GM23338 (cell line): ENCODE results near the gene CTTNBP2. TPM values are rescaled to one million over a fixed set of nuclear protein-coding genes. Genes with fewer than 3 reads are reported as not detected.

ENCODE experiments used
- ATAC-seq: fragments of 200-7000 bp; cut with Tn5 transposase; 3 replicates; pipeline ENCODE4 v1.9.1; 2020
- DNase-seq: peaks from one replicate; pipeline ENCODE4 v3.0.0-alpha.2; 2015; ENCODE audit warnings: low spot score
- H2AFZ ChIP-seq: fragments of 200-600 bp; sonication (generic); 2 replicates; pipeline ENCODE4 v1.8.0; 2016; ENCODE audit warnings: antibody characterized with exemption, mild to moderate bottlenecking, moderate library complexity
- H3F3A ChIP-seq: fragments of 200-600 bp; sonication (generic); replicated peaks from 2 replicates; pipeline ENCODE4 v1.8.0; 2017; ENCODE audit warnings: antibody characterized with exemption, mixed run types, low read depth
- H3K27ac ChIP-seq: fragments of 200-600 bp; sonication (generic); 2 replicates; pipeline ENCODE4 v1.6.1; 2016; ENCODE audit warnings: low read depth
- H3K27me3 ChIP-seq: fragments of 200-600 bp; sonication (generic); 2 replicates; pipeline ENCODE4 v1.8.0; 2016; ENCODE audit warnings: mild to moderate bottlenecking, mixed run types, moderate library complexity; ENCODE audit not compliant: insufficient read depth
- H3K36me3 ChIP-seq: fragments of 200-600 bp; sonication (generic); 2 replicates; pipeline ENCODE4 v1.8.0; 2016; ENCODE audit warnings: mild to moderate bottlenecking; ENCODE audit not compliant: insufficient read depth
- H3K4me1 ChIP-seq: fragments of 200-600 bp; sonication (generic); 2 replicates; pipeline ENCODE4 v1.8.0; 2016; ENCODE audit warnings: mild to moderate bottlenecking, moderate library complexity; ENCODE audit not compliant: insufficient read depth
- H3K4me2 ChIP-seq: fragments of 200-600 bp; sonication (generic); 2 replicates; pipeline ENCODE4 v1.7.1; 2017; ENCODE audit warnings: mixed run types
- H3K4me3 ChIP-seq: fragments of 200-600 bp; sonication (generic); 2 replicates; pipeline ENCODE4 v1.6.1; 2016; ENCODE audit warnings: mixed run types
- H3K79me2 ChIP-seq: fragments of 200-600 bp; sonication (generic); replicated peaks from 2 replicates; pipeline ENCODE4 v1.8.0; 2017; ENCODE audit warnings: mild to moderate bottlenecking; ENCODE audit not compliant: insufficient read depth
- H3K9me2 ChIP-seq: fragments of 200-600 bp; sonication (generic); 2 replicates; pipeline ENCODE4 v1.8.0; 2017; ENCODE audit not compliant: insufficient read depth
- H4K20me1 ChIP-seq: fragments of 200-600 bp; sonication (generic); replicated peaks from 2 replicates; pipeline ENCODE4 v1.8.0; 2017; ENCODE audit warnings: mild to moderate bottlenecking; ENCODE audit not compliant: insufficient read depth
- H3K27ac Mint-ChIP-seq: 2 replicates; pipeline ENCODE4 v1.8.0; 2020; ENCODE audit warnings: inconsistent platforms, mild to moderate bottlenecking, moderate library complexity, mixed read lengths
- H3K27me3 Mint-ChIP-seq: 3 replicates; pipeline ENCODE4 v1.8.0; 2022; ENCODE audit warnings: low read depth, mild to moderate bottlenecking, moderate library complexity, mixed read lengths, inconsistent platforms; ENCODE audit not compliant: insufficient read depth, poor library complexity
- H3K36me3 Mint-ChIP-seq: 3 replicates; pipeline ENCODE4 v1.8.0; 2021; ENCODE audit warnings: low read depth, mild to moderate bottlenecking, inconsistent platforms, moderate library complexity, mixed read lengths
- H3K4me1 Mint-ChIP-seq: 3 replicates; pipeline ENCODE4 v1.8.0; 2020; ENCODE audit warnings: mild to moderate bottlenecking, inconsistent platforms, mixed read lengths
- H3K4me3 Mint-ChIP-seq: 3 replicates; pipeline ENCODE4 v1.8.0; 2021; ENCODE audit warnings: moderate library complexity, mild to moderate bottlenecking, inconsistent platforms, mixed read lengths
- H3K9me3 Mint-ChIP-seq: 3 replicates; pipeline ENCODE4 v1.8.0; 2020; ENCODE audit warnings: moderate library complexity, mild to moderate bottlenecking, inconsistent platforms, mixed read lengths
- CREB1 ChIP-seq: fragments of 250-450 bp; sonication (Bioruptor Pico); IDR thresholded peaks from 2 replicates; pipeline ENCODE4 v1.5.0; 2020; ENCODE audit warnings: low read depth, mild to moderate bottlenecking, moderate library complexity
- CTCF ChIP-seq, 2 experiments: fragments of 200-600 bp in 1 of 2; sonication (generic) in 1 of 2; conservative IDR thresholded peaks; 2 replicates each; pipeline versions ENCODE4 v1.5.1 to v1.6.1; 2016 to 2017; ENCODE audit warnings: antibody characterized with exemption in 2 of 2, low read depth in 2 of 2, mild to moderate bottlenecking in 2 of 2, moderate library complexity in 1 of 2
- ETS1 ChIP-seq: IDR thresholded peaks from 2 replicates; pipeline ENCODE4 v1.6.1; 2016; ENCODE audit warnings: antibody characterized with exemption
- EZH2 ChIP-seq: fragments of 200-600 bp; sonication (generic); IDR thresholded peaks from one replicate; pipeline ENCODE4 v1.8.0; 2017; ENCODE audit warnings: antibody characterized with exemption, mild to moderate bottlenecking, low read depth; ENCODE audit not compliant: unreplicated experiment
- EZH2phosphoT487 ChIP-seq: fragments of 200-600 bp; sonication (generic); IDR thresholded peaks from one replicate; pipeline ENCODE4 v1.8.1; 2018; ENCODE audit warnings: antibody characterized with exemption; ENCODE audit not compliant: unreplicated experiment
- JUNB ChIP-seq: IDR thresholded peaks from one replicate; pipeline ENCODE4 v1.6.1; 2016; ENCODE audit warnings: antibody characterized with exemption; ENCODE audit not compliant: unreplicated experiment
- POLR2AphosphoS5 ChIP-seq: IDR thresholded peaks from 2 replicates; pipeline ENCODE4 v1.6.1; 2016; ENCODE audit warnings: antibody characterized with exemption, low read depth
- STAT1 ChIP-seq: IDR thresholded peaks from one replicate; pipeline ENCODE4 v1.6.1; 2016; ENCODE audit warnings: antibody characterized with exemption; ENCODE audit not compliant: unreplicated experiment
- ZNF114 ChIP-seq: fragments of 250-450 bp; sonication (Bioruptor Pico); IDR thresholded peaks from 2 replicates; pipeline ENCODE4 v1.5.0; 2020; ENCODE audit warnings: mild to moderate bottlenecking, moderate library complexity
- ZNF331 ChIP-seq: fragments of 250-450 bp; sonication (Bioruptor Pico); IDR thresholded peaks from 2 replicates; pipeline ENCODE4 v1.5.0; 2020; ENCODE audit warnings: low read depth, mild to moderate bottlenecking, moderate library complexity
- polyA plus RNA-seq: library from polyadenylated mRNA; unstranded; fragments of >200 nt; fragmentation: Nextera tagmentation; extraction: Ambion mirVana; gene quantifications from 2 replicates; pipeline ENCODE4 v1.2.1, GENCODE V29; 2016
- total RNA-seq: library from RNA; depleted of rRNA; stranded (reverse); fragments of >200 nt; shearing (Covaris generic); gene quantifications from 2 replicates; pipeline ENCODE4 v1.2.3, GENCODE V29; 2014
- TF ChIP-seq, protein P1 (sequence below): IDR thresholded peaks from one replicate; pipeline ENCODE4 v1.6.1; 2018; ENCODE audit warnings: antibody characterized with exemption; ENCODE audit not compliant: unreplicated experiment

The CTTNBP2 gene
- total and polyA plus RNA-seq, 2 experiments from 2014 or later = 26.8 to 30.7 TPM

DNA sequence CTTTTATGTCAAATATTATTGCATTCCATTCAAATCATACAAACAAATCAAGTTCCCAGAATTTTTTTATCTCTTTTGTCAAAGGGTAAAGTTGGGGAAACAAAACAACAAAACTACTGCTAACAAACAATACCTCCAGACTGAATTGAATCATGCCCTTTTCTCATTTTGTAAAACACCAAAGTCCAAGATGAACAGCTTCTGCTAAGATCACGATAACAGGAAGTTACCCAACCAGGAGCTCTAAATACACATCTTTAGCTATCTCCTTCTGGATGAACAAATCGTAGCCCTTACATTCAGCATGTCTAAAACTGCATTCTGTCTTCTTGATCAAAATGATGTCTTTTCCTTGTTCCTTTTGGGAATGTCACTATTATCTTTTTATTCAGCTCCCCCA is 97.4 kb downstream of the CTTNBP2 start:
- no peaks in the 10 kb centered on the region for H4K20me1 ChIP-seq
- H3K4me2 ChIP-seq = no peak overlapping the region
- peaks cover 7% of the 10 kb centered on the region for H3K36me3 ChIP-seq
- no peaks in the 10 kb centered on the region for H3K9me2 ChIP-seq
- no peaks in the 10 kb centered on the region for H3F3A ChIP-seq
- DNase-seq (no peak), ATAC-seq (no peak)
- no peak overlapping the region for H2AFZ ChIP-seq
- H3K9me3 Mint-ChIP-seq = no peaks in the 10 kb centered on the region
- peaks cover 8% of the 10 kb centered on the region; the same call in 2 of the 3 replicates for H3K4me1 Mint-ChIP-seq
- peaks cover 4% of the 10 kb centered on the region for H3K27me3 Mint-ChIP-seq
- no peak overlapping the region for H3K27ac ChIP-seq
- H3K4me3 ChIP-seq = no peak overlapping the region
- no peaks in the 10 kb centered on the region for H3K27me3 ChIP-seq
- TF ChIP-seq EZH2phosphoT487 (no peak), CREB1 (no peak), ZNF114 (CRISPR knock-in tag) (no peak), JUNB (no peak), POLR2AphosphoS5 (no peak), ZNF331 (CRISPR knock-in tag) (no peak)
- no peaks in the 10 kb centered on the region; the same call in 1 of the 2 replicates for H3K4me1 ChIP-seq
- no peak overlapping the region for H3K4me3 Mint-ChIP-seq
- peaks cover 27% of the 10 kb centered on the region for H3K36me3 Mint-ChIP-seq
- H3K79me2 ChIP-seq = no peaks in the 10 kb centered on the region
- no peak overlapping the region for H3K27ac Mint-ChIP-seq

GRCh38 chr7:117774943-117775342 is 98.3 kb downstream of the CTTNBP2 start:
- no peaks in the 10 kb centered on the region for H3K27me3 ChIP-seq
- H3K36me3 Mint-ChIP-seq = peaks cover 25% of the 10 kb centered on the region
- peaks cover 4% of the 10 kb centered on the region for H3K27me3 Mint-ChIP-seq
- no peak overlapping the region for H3K27ac Mint-ChIP-seq
- no peak for ATAC-seq
- H3K36me3 ChIP-seq = peaks cover 7% of the 10 kb centered on the region
- no peak overlapping the region for H2AFZ ChIP-seq
- no peak for TF ChIP-seq STAT1
- TF ChIP-seq, protein P1, sequence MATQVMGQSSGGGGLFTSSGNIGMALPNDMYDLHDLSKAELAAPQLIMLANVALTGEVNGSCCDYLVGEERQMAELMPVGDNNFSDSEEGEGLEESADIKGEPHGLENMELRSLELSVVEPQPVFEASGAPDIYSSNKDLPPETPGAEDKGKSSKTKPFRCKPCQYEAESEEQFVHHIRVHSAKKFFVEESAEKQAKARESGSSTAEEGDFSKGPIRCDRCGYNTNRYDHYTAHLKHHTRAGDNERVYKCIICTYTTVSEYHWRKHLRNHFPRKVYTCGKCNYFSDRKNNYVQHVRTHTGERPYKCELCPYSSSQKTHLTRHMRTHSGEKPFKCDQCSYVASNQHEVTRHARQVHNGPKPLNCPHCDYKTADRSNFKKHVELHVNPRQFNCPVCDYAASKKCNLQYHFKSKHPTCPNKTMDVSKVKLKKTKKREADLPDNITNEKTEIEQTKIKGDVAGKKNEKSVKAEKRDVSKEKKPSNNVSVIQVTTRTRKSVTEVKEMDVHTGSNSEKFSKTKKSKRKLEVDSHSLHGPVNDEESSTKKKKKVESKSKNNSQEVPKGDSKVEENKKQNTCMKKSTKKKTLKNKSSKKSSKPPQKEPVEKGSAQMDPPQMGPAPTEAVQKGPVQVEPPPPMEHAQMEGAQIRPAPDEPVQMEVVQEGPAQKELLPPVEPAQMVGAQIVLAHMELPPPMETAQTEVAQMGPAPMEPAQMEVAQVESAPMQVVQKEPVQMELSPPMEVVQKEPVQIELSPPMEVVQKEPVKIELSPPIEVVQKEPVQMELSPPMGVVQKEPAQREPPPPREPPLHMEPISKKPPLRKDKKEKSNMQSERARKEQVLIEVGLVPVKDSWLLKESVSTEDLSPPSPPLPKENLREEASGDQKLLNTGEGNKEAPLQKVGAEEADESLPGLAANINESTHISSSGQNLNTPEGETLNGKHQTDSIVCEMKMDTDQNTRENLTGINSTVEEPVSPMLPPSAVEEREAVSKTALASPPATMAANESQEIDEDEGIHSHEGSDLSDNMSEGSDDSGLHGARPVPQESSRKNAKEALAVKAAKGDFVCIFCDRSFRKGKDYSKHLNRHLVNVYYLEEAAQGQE = no peak
- no peak for TF ChIP-seq EZH2phosphoT487
- no peak overlapping the region for H3K27ac ChIP-seq
- no peaks in the 10 kb centered on the region for H4K20me1 ChIP-seq
- DNase-seq = no peak
- H3K4me1 ChIP-seq = no peaks in the 10 kb centered on the region; the same call in 1 of the 2 replicates
- H3F3A ChIP-seq = no peaks in the 10 kb centered on the region
- H3K4me1 Mint-ChIP-seq = peaks cover 8% of the 10 kb centered on the region; the same call in 2 of the 3 replicates
- H3K4me2 ChIP-seq = no peak overlapping the region
- no peak overlapping the region for H3K4me3 ChIP-seq
- no peak overlapping the region for H3K4me3 Mint-ChIP-seq
- H3K79me2 ChIP-seq = no peaks in the 10 kb centered on the region
- no peaks in the 10 kb centered on the region for H3K9me3 Mint-ChIP-seq
- H3K9me2 ChIP-seq = no peaks in the 10 kb centered on the region

- TF ChIP-seq CTCF (conservative IDR thresholded peaks at IDR 0.05; ENCODE audit: low read depth in 2 of 2) = no peak
- TF ChIP-seq ETS1 = no peak
- TF ChIP-seq ZNF331 (CRISPR knock-in tag) = no peak
- no peak for TF ChIP-seq EZH2
- no peak for TF ChIP-seq CREB1
- Histone ChIP-seq H3F3A (no peaks in the 10 kb centered on the region), H3K79me2 (no peaks in the 10 kb centered on the region), H3K4me1 (no peaks in the 10 kb centered on the region; the same call in 1 of the 2 replicates), H3K27me3 (no peaks in the 10 kb centered on the region), H3K27ac (no peak overlapping the region), H3K4me3 (no peak overlapping the region), H4K20me1 (0 out of 2 replicates have a peak, but pooled peaks cover 7% of the 10 kb centered on the region), H3K4me2 (no peak overlapping the region), H3K36me3 (peaks cover 7% of the 10 kb centered on the region), H3K9me2 (no peaks in the 10 kb centered on the region), H2AFZ (no peak overlapping the region)
- H3K27ac Mint-ChIP-seq = no peak overlapping the region
- H3K4me3 Mint-ChIP-seq = no peak overlapping the region
- peaks cover 8% of the 10 kb centered on the region; the same call in 2 of the 3 replicates for H3K4me1 Mint-ChIP-seq
- peaks cover 4% of the 10 kb centered on the region for H3K27me3 Mint-ChIP-seq
- H3K36me3 Mint-ChIP-seq = peaks cover 21% of the 10 kb centered on the region
- DNase-seq (no peak), ATAC-seq (no peak)
- no peaks in the 10 kb centered on the region for H3K9me3 Mint-ChIP-seq
These were observed 100.8 kb downstream of the CTTNBP2 start for GRCh38 chr7:117772421-117772820.
